ENCODE data around the gene DLST. TPM values are rescaled to one million over a fixed set of nuclear protein-coding genes. Genes with fewer than 3 reads are reported as not detected.

DLST gene
- 100 to 1,000 TPM; 101 to 104 TPM for total RNA-seq
- 10 to 100 TPM in 1 of 2 donors, 1 to 10 TPM in 1; 4.8 to 10.8 TPM for polyA plus RNA-seq

- Mint-ChIP-seq H3K9me3 (no peaks in the 10 kb centered on the region), H3K4me1 (peaks cover 49 to 75% (median 62%) of the 10 kb centered on the region in 4 donors), H3K4me3 (peak within 1 kb of the TSS; percentile 96 to 100 (median 99)), H3K27ac (peak within 1 kb of the TSS; percentile 93 to 100 (median 100)), H3K27me3 (no peaks in the 10 kb centered on the region), H3K36me3 (peaks cover 3 to 40% of the 10 kb centered on the region in 2 donors)
- Histone ChIP-seq H3K4me1 (ENCODE audit: insufficient read depth, low read length) (peaks cover 53% of the 10 kb centered on the region), H3K27me3 (ENCODE audit: insufficient read depth, low read length) (no peaks in the 10 kb centered on the region), H3K36me3 (ENCODE audit: insufficient read depth, low read length) (peaks cover 6% of the 10 kb centered on the region), H3K27ac (ENCODE audit: low read depth, low read length) (peak within 1 kb of the TSS; percentile 87), H3K4me3 (ENCODE audit: low read length in 2 of 2) (peak within 1 kb of the TSS; percentile 44 to 98), H3K9me3 (ENCODE audit: control insufficient read depth in 1 of 2, low read length in 2 of 2) (no peaks in the 10 kb centered on the region)
- ChIA-PET POLR2A (ENCODE audit: partially characterized antibody) (interaction anchor here (0.5 to 8.1 kb wide), 19 partner anchors 9 to 366 kb away, joined by 3 to 94 read pairs (median 5); partner anchors contain the start of genes EIF2B2, RPS6KL1 and YLPM1), CTCF (ENCODE audit: partially characterized antibody) (interaction anchor here (1.2 to 19.5 kb wide), 6 partner anchors 9 to 269 kb away, joined by 3 to 253 read pairs (median 7); partner anchors contain the start of gene LTBP2)
- intact Hi-C loops (cut with micrococcal nuclease) = loop anchor here (1.0 to 5.0 kb wide), 3 partner anchors 15 to 121 kb away; partner anchors contain the start of genes EIF2B2 and YLPM1
- DNase-seq = peak; percentile 82 to 87 (median 83)
Observed at GRCh38 chr14:74881431-74882102, at the start of gene DLST. DLST (plus strand) TSS chr14:74881916; CDS start chr14:74881954, 38 bp downstream.

GRCh38 chr14:74832849-74833248 lies 48.9 kb upstream of the DLST start:
- Histone ChIP-seq H3K4me3 (ENCODE audit: low read length in 2 of 2) (no peak overlapping the region), H3K9me3 (ENCODE audit: control insufficient read depth in 1 of 2, low read length in 2 of 2) (no peaks in the 10 kb centered on the region), H3K27me3 (ENCODE audit: insufficient read depth, low read length) (no peaks in the 10 kb centered on the region), H3K36me3 (ENCODE audit: insufficient read depth, low read length) (peaks cover 23% of the 10 kb centered on the region), H3K27ac (ENCODE audit: low read depth, low read length) (no peak overlapping the region), H3K4me1 (ENCODE audit: insufficient read depth, low read length) (peaks cover 36% of the 10 kb centered on the region)
- Mint-ChIP-seq H3K4me3 (no peak overlapping the region), H3K4me1 (peaks cover 27 to 43% (median 32%) of the 10 kb centered on the region in 4 donors), H3K36me3 (peaks cover 21 to 46% of the 10 kb centered on the region in 2 donors), H3K27ac (no peak overlapping the region), H3K9me3 (peaks cover 0 to 2% (median 0%) of the 10 kb centered on the region in 8 donors), H3K27me3 (no peaks in the 10 kb centered on the region)
- ChIA-PET CTCF (ENCODE audit: partially characterized antibody) (interaction anchor here (1.2 to 1.5 kb wide), 2 partner anchors 10 to 29 kb away, joined by 3 read pairs; no protein-coding TSS in a partner anchor), POLR2A (ENCODE audit: partially characterized antibody) (no interaction called here)
- DNase-seq = no peak
- intact Hi-C loops (cut with micrococcal nuclease) = no loop called here

- peaks cover 9 to 31% of the 10 kb centered on the region in 2 donors for H3K36me3 Mint-ChIP-seq
- intact Hi-C loops (cut with micrococcal nuclease) = no loop called here
Observed at GRCh38 chr14:74834692-74835392, 46.9 kb upstream of the DLST start.

GRCh38 chr14:74835645-74836250 lies 46.0 kb upstream of the DLST start:
- H3K4me3 Mint-ChIP-seq = peak overlapping the region in 3 of 8 donors; percentile 10 to 68 (median 11)
- DNase-seq = no peak
- POLR2A ChIA-PET (ENCODE audit: partially characterized antibody) = interaction anchor here (0.8 to 1.7 kb wide), 5 partner anchors 12 to 72 kb away, joined by 3 to 9 read pairs (median 3); partner anchors contain the start of gene YLPM1

More at GRCh38 chr14:74834692-74835392, 46.9 kb upstream of the DLST start:
- peaks cover 37 to 60% (median 44%) of the 10 kb centered on the region in 4 donors for H3K4me1 Mint-ChIP-seq
- no peaks in the 10 kb centered on the region for H3K27me3 Mint-ChIP-seq
- DNase-seq = no peak
- H3K9me3 Mint-ChIP-seq = peaks cover 0 to 2% (median 0%) of the 10 kb centered on the region in 8 donors
- H3K36me3 ChIP-seq (ENCODE audit: insufficient read depth, low read length) = peaks cover 11% of the 10 kb centered on the region
- no peak overlapping the region for H3K27ac ChIP-seq (ENCODE audit: low read depth, low read length)
- H3K27ac Mint-ChIP-seq = peak overlapping the region; percentile 69 to 96 (median 83)
- H3K9me3 ChIP-seq (ENCODE audit: control insufficient read depth in 1 of 2, low read length in 2 of 2) = no peaks in the 10 kb centered on the region
- peak overlapping the region in 5 of 8 donors; percentile 4 to 49 (median 7) for H3K4me3 Mint-ChIP-seq
- CTCF ChIA-PET (ENCODE audit: partially characterized antibody) = interaction anchor here (0.6 to 1.6 kb wide), 2 partner anchors 72 to 73 kb away, joined by 3 to 4 read pairs; no protein-coding TSS in a partner anchor
- no peaks in the 10 kb centered on the region for H3K27me3 ChIP-seq (ENCODE audit: insufficient read depth, low read length)
- peaks cover 55% of the 10 kb centered on the region for H3K4me1 ChIP-seq (ENCODE audit: insufficient read depth, low read length)
- no peak overlapping the region for H3K4me3 ChIP-seq (ENCODE audit: low read length in 2 of 2)
- POLR2A ChIA-PET (ENCODE audit: partially characterized antibody) = interaction anchor here (1.0 kb wide), 1 partner anchor 25 kb away, joined by 3 read pairs; no protein-coding TSS in a partner anchor

GRCh38 chr14:74836251-74836960 lies 45.3 kb upstream of the DLST start:
- intact Hi-C loops (cut with micrococcal nuclease) = no loop called here
- Histone ChIP-seq H3K27me3 (ENCODE audit: insufficient read depth, low read length) (no peaks in the 10 kb centered on the region), H3K27ac (ENCODE audit: low read depth, low read length) (peak overlapping the region; percentile 65), H3K36me3 (ENCODE audit: insufficient read depth, low read length) (no peaks in the 10 kb centered on the region), H3K9me3 (ENCODE audit: control insufficient read depth in 1 of 2, low read length in 2 of 2) (no peaks in the 10 kb centered on the region), H3K4me1 (ENCODE audit: insufficient read depth, low read length) (peaks cover 71% of the 10 kb centered on the region), H3K4me3 (ENCODE audit: low read length in 2 of 2) (no peak overlapping the region)
- no peak for DNase-seq
- POLR2A ChIA-PET (ENCODE audit: partially characterized antibody) = interaction anchor here (0.8 to 2.0 kb wide), 7 partner anchors 10 to 339 kb away, joined by 3 to 9 read pairs (median 3); partner anchors contain the start of gene YLPM1
- CTCF ChIA-PET (ENCODE audit: partially characterized antibody) = interaction anchor here (1.0 to 5.2 kb wide), 4 partner anchors 12 to 71 kb away, joined by 3 to 39 read pairs (median 4); no protein-coding TSS in a partner anchor
- Mint-ChIP-seq H3K27me3 (no peaks in the 10 kb centered on the region), H3K9me3 (no peaks in the 10 kb centered on the region), H3K4me3 (peak overlapping the region in 6 of 8 donors; percentile 14 to 78 (median 48)), H3K4me1 (peaks cover 48 to 76% (median 57%) of the 10 kb centered on the region in 4 donors), H3K27ac (peak overlapping the region; percentile 67 to 99 (median 96)), H3K36me3 (peaks cover 0 to 17% of the 10 kb centered on the region in 2 donors)

More at GRCh38 chr14:74835645-74836250, 46.0 kb upstream of the DLST start:
- H3K4me3 ChIP-seq (ENCODE audit: low read length in 2 of 2) = no peak overlapping the region
- no peaks in the 10 kb centered on the region for H3K9me3 ChIP-seq (ENCODE audit: control insufficient read depth in 1 of 2, low read length in 2 of 2)
- H3K27ac Mint-ChIP-seq = peak overlapping the region; percentile 67 to 99 (median 96)
- no peaks in the 10 kb centered on the region for H3K27me3 Mint-ChIP-seq
- peaks cover 64% of the 10 kb centered on the region for H3K4me1 ChIP-seq (ENCODE audit: insufficient read depth, low read length)
- peaks cover 2% of the 10 kb centered on the region for H3K36me3 ChIP-seq (ENCODE audit: insufficient read depth, low read length)
- peaks cover 42 to 69% (median 50%) of the 10 kb centered on the region in 4 donors for H3K4me1 Mint-ChIP-seq
- intact Hi-C loops (cut with micrococcal nuclease) = no loop called here
- peak overlapping the region; percentile 65 for H3K27ac ChIP-seq (ENCODE audit: low read depth, low read length)
- CTCF ChIA-PET (ENCODE audit: partially characterized antibody) = interaction anchor here (0.6 to 5.2 kb wide), 5 partner anchors 12 to 73 kb away, joined by 3 to 39 read pairs (median 4); no protein-coding TSS in a partner anchor
- H3K36me3 Mint-ChIP-seq = peaks cover 0 to 22% of the 10 kb centered on the region in 2 donors
- H3K9me3 Mint-ChIP-seq = no peaks in the 10 kb centered on the region
- H3K27me3 ChIP-seq (ENCODE audit: insufficient read depth, low read length) = no peaks in the 10 kb centered on the region

- H3K27me3 ChIP-seq (ENCODE audit: insufficient read depth, low read length) = no peaks in the 10 kb centered on the region
- CTCF ChIA-PET (ENCODE audit: partially characterized antibody) = interaction anchor here (1.0 to 5.2 kb wide), 4 partner anchors 17 to 67 kb away, joined by 3 to 39 read pairs (median 9); no protein-coding TSS in a partner anchor
- no peaks in the 10 kb centered on the region for H3K36me3 ChIP-seq (ENCODE audit: insufficient read depth, low read length)
- peaks cover 82% of the 10 kb centered on the region for H3K4me1 ChIP-seq (ENCODE audit: insufficient read depth, low read length)
- POLR2A ChIA-PET (ENCODE audit: partially characterized antibody) = interaction anchor here (1.0 to 3.0 kb wide), 7 partner anchors 8 to 220 kb away, joined by 4 to 16 read pairs (median 5); partner anchors contain the start of genes DLST, PROX2 and YLPM1
- H3K27ac Mint-ChIP-seq = peak overlapping the region; percentile 89 to 99 (median 97)
- intact Hi-C loops (cut with micrococcal nuclease) = loop anchor here (2.0 kb wide), 1 partner anchor 75 kb away; the partner anchor contains the start of gene YLPM1
- H3K9me3 ChIP-seq (ENCODE audit: control insufficient read depth in 1 of 2, low read length in 2 of 2) = no peaks in the 10 kb centered on the region
- peaks cover 58 to 89% (median 69%) of the 10 kb centered on the region in 4 donors for H3K4me1 Mint-ChIP-seq
- no peaks in the 10 kb centered on the region for H3K9me3 Mint-ChIP-seq
- DNase-seq = peak in 4 of 5 donors; percentile 43 to 53 (median 46)
- no peaks in the 10 kb centered on the region for H3K27me3 Mint-ChIP-seq
- peaks cover 0 to 15% of the 10 kb centered on the region in 2 donors for H3K36me3 Mint-ChIP-seq
- H3K27ac ChIP-seq (ENCODE audit: low read depth, low read length) = peak overlapping the region; percentile 65
- peak overlapping the region; percentile 76 to 91 (median 84) for H3K4me3 Mint-ChIP-seq
- H3K4me3 ChIP-seq (ENCODE audit: low read length in 2 of 2) = no peak overlapping the region
Observed at GRCh38 chr14:74838166-74838565, 43.5 kb upstream of the DLST start.
